Measurements from ENCODE around the gene PRR4.

PRR4 gene

GRCh38 chr12:10801741-10802140, 47.5 kb downstream of the PRR4 start:
- DNase-seq (ENCODE audit: low spot score): no peak

Measured in germinal center (tissue), 1 donor.